ENCODE results near the gene CTU2. TPM values are rescaled to one million over a fixed set of nuclear protein-coding genes. Genes with fewer than 3 reads are reported as not detected.

The CTU2 gene
- total and polyA plus RNA-seq, 8 donors: 9.7 to 19.8 (median 14.0) TPM

- Histone ChIP-seq H3K36me3 (peaks cover 0 to 91% of the 10 kb centered on the region in 2 donors), H3K9me3 (no peaks in the 10 kb centered on the region), H3K4me1 (peaks cover 0 to 6% of the 10 kb centered on the region in 2 donors), H3K4me3 (no peak overlapping the region), H3K27me3 (no peaks in the 10 kb centered on the region), H3K27ac (no peak overlapping the region)
- DNase-seq (no peak), ATAC-seq (no peak)
- intact Hi-C loops (cut with DNase I): loop anchor here (5.0 kb wide), 1 partner anchor 52 kb away; the partner anchor contains the start of gene PIEZO1 (in 2 of the 2)
- TF ChIP-seq CTCF (IDR thresholded peaks at IDR 0.05): no peak
Observed at GRCh38 chr16:88735616-88736015, 29.3 kb downstream of the CTU2 start.

- Histone ChIP-seq H3K27ac (no peak overlapping the region), H3K9me3 (no peaks in the 10 kb centered on the region), H3K4me3 (no peak overlapping the region), H3K36me3 (peaks cover 0 to 91% of the 10 kb centered on the region in 2 donors), H3K4me1 (peaks cover 0 to 6% of the 10 kb centered on the region in 2 donors), H3K27me3 (no peaks in the 10 kb centered on the region)
- no peak for TF ChIP-seq CTCF (IDR thresholded peaks at IDR 0.05)
- ATAC-seq (no peak), DNase-seq (no peak)
- intact Hi-C loops (cut with DNase I): loop anchor here (5.0 kb wide), 1 partner anchor 51 kb away; the partner anchor contains the start of gene PIEZO1 (in 2 of the 2)
Observed at GRCh38 chr16:88736088-88736487, 29.8 kb downstream of the CTU2 start.

GRCh38 chr16:88736496-88736895, 30.2 kb downstream of the CTU2 start:
- H3K4me3 ChIP-seq: no peak overlapping the region
- no peaks in the 10 kb centered on the region for H3K9me3 ChIP-seq
- H3K27me3 ChIP-seq: no peaks in the 10 kb centered on the region
- intact Hi-C loops (cut with DNase I): loop anchor here (5.0 kb wide), 1 partner anchor 51 kb away; the partner anchor contains the start of gene PIEZO1 (in 2 of the 2)
- no peak overlapping the region for H3K27ac ChIP-seq
- peaks cover 0 to 91% of the 10 kb centered on the region in 2 donors for H3K36me3 ChIP-seq
- DNase-seq: no peak
- peaks cover 0 to 6% of the 10 kb centered on the region in 2 donors for H3K4me1 ChIP-seq
- no peak for TF ChIP-seq CTCF (IDR thresholded peaks at IDR 0.05)
- ATAC-seq: no peak

GRCh38 chr16:88737298-88738150, 31.2 kb downstream of the CTU2 start:
- DNase-seq: peak; percentile 42 to 94 (median 72)
- no peaks in the 10 kb centered on the region for H3K9me3 ChIP-seq
- TF ChIP-seq CTCF (IDR thresholded peaks at IDR 0.05): peak; percentile 98 to 100
- H3K36me3 ChIP-seq: peaks cover 0 to 90% of the 10 kb centered on the region in 2 donors
- no peak overlapping the region for H3K4me3 ChIP-seq
- no peaks in the 10 kb centered on the region for H3K27me3 ChIP-seq
- intact Hi-C loops (cut with DNase I): loop anchor here (5.0 kb wide), 1 partner anchor 50 kb away; the partner anchor contains the start of gene PIEZO1 (in 2 of the 2)
- ATAC-seq: peak; percentile 88
- H3K27ac ChIP-seq: no peak overlapping the region
- peaks cover 0 to 6% of the 10 kb centered on the region in 2 donors for H3K4me1 ChIP-seq
